GM13977 (cell line): Measurements from ENCODE around the gene DOC2B.
"Not testable (repeated sequence)": the region's sequence is repeated elsewhere in the genome, so short reads cannot be mapped to it uniquely, and the experiment has no call there.

Experiments
- DNase-seq: peaks from one replicate; pipeline ENCODE4 v3.0.0; 2012; ENCODE audit warnings: low spot score
- CTCF ChIP-seq: IDR thresholded peaks from 2 replicates; pipeline ENCODE4 v1.5.1; 2012; ENCODE audit warnings: mild to moderate bottlenecking, control low read depth; ENCODE audit not compliant: insufficient read depth; ENCODE audit errors: extremely low read depth, missing control alignments
- in situ Hi-C: fragments of 300-500 bp; cut with MboI; formaldehyde crosslinking; loops from one replicate; pipeline ENCODE4 v1.12.0; 2022; ENCODE audit warnings: low sequenced_read_pairs, low pct_unique_long_range_greater_than_20kb, mixed read lengths, inconsistent platforms; ENCODE audit not compliant: unreplicated experiment

Gene DOC2B

GRCh38 chr17:219696-220095, 38.2 kb upstream of the DOC2B start:
- no peak for TF ChIP-seq CTCF
- DNase-seq, result no peak
- in situ Hi-C loops, result no loop called here

- DNase-seq, result no peak
- no peak for TF ChIP-seq CTCF
These were observed 37.1 kb upstream of the DOC2B start for GRCh38 chr17:218432-219110.

DNA sequence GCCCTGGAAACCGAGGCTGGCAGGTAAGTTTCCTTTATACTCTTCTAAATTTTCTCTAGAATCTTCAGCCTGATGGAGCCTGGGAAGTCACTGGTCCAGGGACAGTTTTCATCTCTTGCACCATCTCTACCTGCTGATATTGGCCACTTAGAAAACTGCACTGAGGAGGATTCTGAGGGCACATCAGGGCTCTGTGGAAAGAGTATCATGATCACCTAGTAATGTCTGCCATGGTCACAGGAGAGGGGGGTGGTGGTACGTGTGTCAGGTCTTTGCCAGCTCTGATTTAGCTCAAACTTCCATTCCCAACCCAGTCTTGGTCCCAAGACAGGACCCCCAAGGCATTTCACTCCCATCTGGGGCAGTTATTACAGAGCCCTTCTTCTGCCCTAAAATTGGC, 35.2 kb upstream of the DOC2B start:
- no peak for TF ChIP-seq CTCF
- in situ Hi-C loops, result no loop called here
- DNase-seq, result no peak

More at GRCh38 chr17:218432-219110, 37.1 kb upstream of the DOC2B start:
- in situ Hi-C loops, result no loop called here

GRCh38 chr17:215563-216478, 34.4 kb upstream of the DOC2B start:
- in situ Hi-C loops, DNase-seq: not testable (repeated sequence)

DNA sequence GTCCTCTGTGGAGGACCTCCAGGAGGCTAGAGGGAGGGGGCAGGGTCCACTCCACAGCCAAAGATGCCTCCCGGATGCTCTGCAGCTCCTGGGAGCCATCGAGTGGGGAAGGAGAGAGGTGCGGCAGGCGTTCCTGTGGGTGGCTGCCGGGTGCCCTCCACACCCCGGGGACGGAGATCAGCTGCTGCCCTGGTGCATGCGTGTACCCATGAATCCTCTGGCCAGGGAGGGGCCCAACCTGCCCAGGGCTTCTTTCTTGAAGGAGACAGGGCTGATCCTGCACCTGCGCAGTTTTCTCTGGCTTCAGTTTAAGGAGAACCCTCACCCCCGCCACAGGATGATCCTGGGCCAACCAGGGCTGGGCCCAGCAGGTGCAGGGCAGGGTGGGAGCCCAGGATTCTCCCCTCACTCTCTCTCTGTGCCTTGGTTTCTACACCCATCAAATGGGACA, 33.5 kb upstream of the DOC2B start:
- no peak for DNase-seq
- TF ChIP-seq CTCF, result no peak
- in situ Hi-C loops, result no loop called here

DNA sequence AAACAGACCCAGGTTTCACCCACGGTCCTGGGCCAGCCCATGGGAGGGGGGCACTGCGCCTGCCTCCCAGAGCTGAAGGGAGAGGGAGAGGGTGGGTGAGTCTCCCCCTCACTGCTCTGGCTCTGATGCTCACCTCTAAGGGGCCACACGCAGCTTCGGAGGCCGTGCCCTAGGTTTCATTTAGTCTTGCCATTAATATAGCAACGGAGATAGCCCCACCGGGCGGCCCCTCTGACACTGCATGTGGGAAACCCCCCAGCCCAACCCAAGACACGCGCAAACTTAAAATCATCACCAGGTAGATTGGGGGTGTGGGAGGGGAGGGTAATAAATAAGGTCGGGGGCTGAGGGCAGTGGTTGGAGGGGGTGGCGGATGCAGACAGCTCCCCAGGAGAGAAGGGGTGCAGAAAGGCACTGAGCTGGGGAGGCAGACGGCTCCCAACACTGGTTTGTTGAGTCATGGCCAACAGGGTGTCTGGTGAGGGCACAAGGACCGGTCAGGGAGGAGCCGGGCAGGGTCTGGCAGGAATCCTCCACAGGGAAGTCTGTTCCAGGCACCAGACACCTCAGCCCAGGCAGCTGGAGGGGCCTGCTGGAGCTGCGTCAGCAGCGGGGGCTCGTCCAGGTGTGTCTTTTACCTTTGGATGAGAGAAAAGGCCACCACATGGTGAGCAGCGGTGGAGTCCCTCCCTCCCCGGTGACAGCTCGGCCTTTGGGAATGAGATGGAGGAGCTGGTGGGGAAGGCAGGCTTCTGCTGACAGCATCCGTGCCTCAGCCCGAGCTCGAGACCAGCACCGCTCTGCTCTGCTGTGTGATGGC, 32.0 kb upstream of the DOC2B start:
- TF ChIP-seq CTCF, result no peak
- in situ Hi-C loops, result no loop called here

More for the DNA sequence above, 32.0 kb upstream of the DOC2B start:
- no peak for DNase-seq
